ENCODE results near the gene RBM39. TPM values are rescaled to one million over a fixed set of nuclear protein-coding genes. Genes with fewer than 3 reads are reported as not detected.

RBM39 gene
- total and polyA plus RNA-seq, 9 of the 15 experiments (the other 6 are each of a cell fraction or from before 2014, with no cell fraction given) = 143 to 319 (median 228) TPM

DNA sequence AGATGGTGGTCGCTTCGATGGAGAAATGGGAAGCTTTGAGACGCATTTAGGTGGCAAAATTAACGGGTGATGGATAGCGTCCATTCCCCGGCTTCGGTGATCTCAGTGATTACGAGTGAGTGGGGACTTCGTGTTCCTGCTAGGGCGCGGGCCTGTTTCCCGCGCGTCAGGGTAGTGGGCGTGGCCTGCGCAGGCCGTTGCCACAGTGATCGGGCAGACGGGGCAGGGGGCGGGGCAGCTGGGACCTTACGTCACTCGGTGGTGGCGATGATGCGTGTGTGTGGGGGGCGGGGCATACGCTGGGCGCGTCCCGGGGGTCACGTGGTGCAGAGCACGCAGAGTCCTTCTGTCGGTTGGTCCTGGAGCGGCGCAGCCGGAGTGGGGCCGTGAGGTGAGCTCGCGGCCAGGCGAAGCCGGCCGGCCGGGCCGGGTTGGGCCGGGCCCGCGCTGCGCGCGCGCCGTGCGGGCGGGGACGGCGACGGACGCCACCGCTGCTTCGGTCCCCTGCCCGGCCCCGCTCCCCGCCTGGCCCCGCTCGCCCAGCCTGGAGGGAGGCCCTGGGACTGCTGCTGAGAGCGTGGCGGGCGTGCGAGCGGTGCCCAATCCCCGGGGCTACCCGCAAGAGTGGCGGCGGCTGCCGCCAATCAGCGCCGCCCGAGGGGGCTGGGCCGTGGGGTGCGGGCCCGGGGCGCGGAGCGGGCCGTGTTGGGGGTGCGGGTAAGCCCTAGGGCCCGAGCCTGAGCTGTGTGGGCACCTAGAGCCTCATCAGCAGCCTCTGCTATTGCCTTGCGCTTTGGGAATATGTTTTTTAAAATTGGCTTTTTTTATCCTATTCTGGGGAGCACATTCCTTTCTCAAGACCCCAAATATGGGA is 29.9 kb upstream of the RBM39 start, which contains the start of gene PHF20 (continued):
- TF ChIP-seq SRF (CRISPR knock-in tag; IDR thresholded peaks at IDR 0.05) (no peak; a peak in 1 of 4 replicates), ETV1 (tag; conservative IDR thresholded peaks at IDR 0.05; ENCODE audit: low read depth) (no peak), ZSCAN32 (CRISPR knock-in tag; IDR thresholded peaks at IDR 0.05) (no peak), SRSF1 (IDR thresholded peaks at IDR 0.05; ENCODE audit: low read depth, low read length) (no peak), ZNF263 (CRISPR knock-in tag; IDR thresholded peaks at IDR 0.05; ENCODE audit: borderline replicate concordance) (no peak; the same call in 1 of the 2 replicates), GATAD2A (IDR thresholded peaks at IDR 0.05) (no peak), KDM5B (IDR thresholded peaks at IDR 0.05; ENCODE audit: insufficient replicate concordance, low read depth, low read length) (no peak), POLR2G (IDR thresholded peaks at IDR 0.05; ENCODE audit: low read depth, low read length) (peak; percentile 87), RBBP5 (IDR thresholded peaks at IDR 0.05; ENCODE audit: borderline replicate concordance, insufficient read depth, low read length, poor library complexity, severe bottlenecking) (peak; percentile 85), ZNF696 (CRISPR knock-in tag; conservative IDR thresholded peaks at IDR 0.05) (no peak), RAD51 (IDR thresholded peaks at IDR 0.05; ENCODE audit: borderline replicate concordance, low read depth) (peak; percentile 95), ZNF431 (CRISPR knock-in tag; IDR thresholded peaks at IDR 0.05) (no peak), ZBTB7A (IDR thresholded peaks at IDR 0.05; ENCODE audit: borderline replicate concordance, control insufficient read depth, low read depth, low read length) (no peak), DDX20 (tag; IDR thresholded peaks at IDR 0.05; ENCODE audit: low read depth) (no peak), HNRNPUL1 (IDR thresholded peaks at IDR 0.05; ENCODE audit: low read length) (no peak), SPI1 (IDR thresholded peaks at IDR 0.05; ENCODE audit: borderline replicate concordance, low read depth, low read length) (no peak), SP2 (IDR thresholded peaks at IDR 0.05; ENCODE audit: extremely low read depth, low read depth, low read length, poor library complexity, severe bottlenecking) (peak; percentile 83), NEUROD1 (IDR thresholded peaks at IDR 0.05; ENCODE audit: borderline replicate concordance, low read depth, low read length, partially characterized antibody) (peak; percentile 58)
- TF ChIP-seq, protein P1, sequence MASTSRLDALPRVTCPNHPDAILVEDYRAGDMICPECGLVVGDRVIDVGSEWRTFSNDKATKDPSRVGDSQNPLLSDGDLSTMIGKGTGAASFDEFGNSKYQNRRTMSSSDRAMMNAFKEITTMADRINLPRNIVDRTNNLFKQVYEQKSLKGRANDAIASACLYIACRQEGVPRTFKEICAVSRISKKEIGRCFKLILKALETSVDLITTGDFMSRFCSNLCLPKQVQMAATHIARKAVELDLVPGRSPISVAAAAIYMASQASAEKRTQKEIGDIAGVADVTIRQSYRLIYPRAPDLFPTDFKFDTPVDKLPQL (IDR thresholded peaks at IDR 0.05; ENCODE audit: extremely low read depth, insufficient read length) = no peak
- TF ChIP-seq, protein P2, sequence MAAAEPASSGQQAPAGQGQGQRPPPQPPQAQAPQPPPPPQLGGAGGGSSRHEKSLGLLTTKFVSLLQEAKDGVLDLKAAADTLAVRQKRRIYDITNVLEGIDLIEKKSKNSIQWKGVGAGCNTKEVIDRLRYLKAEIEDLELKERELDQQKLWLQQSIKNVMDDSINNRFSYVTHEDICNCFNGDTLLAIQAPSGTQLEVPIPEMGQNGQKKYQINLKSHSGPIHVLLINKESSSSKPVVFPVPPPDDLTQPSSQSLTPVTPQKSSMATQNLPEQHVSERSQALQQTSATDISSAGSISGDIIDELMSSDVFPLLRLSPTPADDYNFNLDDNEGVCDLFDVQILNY (CRISPR knock-in tag; IDR thresholded peaks at IDR 0.05) = no peak
- TF ChIP-seq, protein P3, sequence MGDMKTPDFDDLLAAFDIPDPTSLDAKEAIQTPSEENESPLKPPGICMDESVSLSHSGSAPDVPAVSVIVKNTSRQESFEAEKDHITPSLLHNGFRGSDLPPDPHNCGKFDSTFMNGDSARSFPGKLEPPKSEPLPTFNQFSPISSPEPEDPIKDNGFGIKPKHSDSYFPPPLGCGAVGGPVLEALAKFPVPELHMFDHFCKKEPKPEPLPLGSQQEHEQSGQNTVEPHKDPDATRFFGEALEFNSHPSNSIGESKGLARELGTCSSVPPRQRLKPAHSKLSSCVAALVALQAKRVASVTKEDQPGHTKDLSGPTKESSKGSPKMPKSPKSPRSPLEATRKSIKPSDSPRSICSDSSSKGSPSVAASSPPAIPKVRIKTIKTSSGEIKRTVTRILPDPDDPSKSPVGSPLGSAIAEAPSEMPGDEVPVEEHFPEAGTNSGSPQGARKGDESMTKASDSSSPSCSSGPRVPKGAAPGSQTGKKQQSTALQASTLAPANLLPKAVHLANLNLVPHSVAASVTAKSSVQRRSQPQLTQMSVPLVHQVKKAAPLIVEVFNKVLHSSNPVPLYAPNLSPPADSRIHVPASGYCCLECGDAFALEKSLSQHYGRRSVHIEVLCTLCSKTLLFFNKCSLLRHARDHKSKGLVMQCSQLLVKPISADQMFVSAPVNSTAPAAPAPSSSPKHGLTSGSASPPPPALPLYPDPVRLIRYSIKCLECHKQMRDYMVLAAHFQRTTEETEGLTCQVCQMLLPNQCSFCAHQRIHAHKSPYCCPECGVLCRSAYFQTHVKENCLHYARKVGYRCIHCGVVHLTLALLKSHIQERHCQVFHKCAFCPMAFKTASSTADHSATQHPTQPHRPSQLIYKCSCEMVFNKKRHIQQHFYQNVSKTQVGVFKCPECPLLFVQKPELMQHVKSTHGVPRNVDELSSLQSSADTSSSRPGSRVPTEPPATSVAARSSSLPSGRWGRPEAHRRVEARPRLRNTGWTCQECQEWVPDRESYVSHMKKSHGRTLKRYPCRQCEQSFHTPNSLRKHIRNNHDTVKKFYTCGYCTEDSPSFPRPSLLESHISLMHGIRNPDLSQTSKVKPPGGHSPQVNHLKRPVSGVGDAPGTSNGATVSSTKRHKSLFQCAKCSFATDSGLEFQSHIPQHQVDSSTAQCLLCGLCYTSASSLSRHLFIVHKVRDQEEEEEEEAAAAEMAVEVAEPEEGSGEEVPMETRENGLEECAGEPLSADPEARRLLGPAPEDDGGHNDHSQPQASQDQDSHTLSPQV (IDR thresholded peaks at IDR 0.05) = peak; percentile 81; the same call in 1 of the 2 replicates
